Subcutaneous abdominal adipose tissue (tissue), 5 donors: Measurements from ENCODE around the gene PTPN22.

Experiments used
- H3K27ac ChIP-seq: one replicate; pipeline ENCODE4 v1.7.0; 2013; ENCODE audit warnings: low read depth, mild to moderate bottlenecking, inconsistent platforms, low read length, moderate library complexity
- H3K27me3 ChIP-seq, 5 donors: one replicate each; pipeline ENCODE4 v1.7.0; 2013; ENCODE audit warnings: low read length in 5 of 5, inconsistent platforms in 1 of 5; ENCODE audit not compliant: control insufficient read depth in 5 of 5, insufficient read depth in 4 of 5
- H3K36me3 ChIP-seq, 5 donors: one replicate each; pipeline ENCODE4 v1.7.0; 2013; ENCODE audit warnings: low read length in 5 of 5; ENCODE audit not compliant: control insufficient read depth in 5 of 5, insufficient read depth in 5 of 5
- H3K4me1 ChIP-seq, 5 donors: one replicate each; pipeline ENCODE4 v1.7.0; 2013; ENCODE audit warnings: low read length in 5 of 5, mild to moderate bottlenecking in 3 of 5, moderate library complexity in 1 of 5; ENCODE audit not compliant: control insufficient read depth in 5 of 5, insufficient read depth in 5 of 5
- H3K4me3 ChIP-seq, 5 donors: one replicate each; pipeline ENCODE4 v1.7.0; 2013; ENCODE audit warnings: low read length in 5 of 5, low read depth in 1 of 5
- H3K9ac ChIP-seq, 5 donors: one replicate each; pipeline ENCODE4 v1.7.0; 2013; ENCODE audit warnings: low read length in 5 of 5, mild to moderate bottlenecking in 4 of 5, moderate library complexity in 3 of 5
- H3K9me3 ChIP-seq, 5 donors: one replicate each; pipeline ENCODE4 v1.7.0; 2013; ENCODE audit warnings: low read length in 5 of 5; ENCODE audit not compliant: control insufficient read depth in 5 of 5
- donor health status: healthy.
- donor health status: healthy.
- donor health status: healthy.
- donor health status: healthy.
- donor health status: healthy.

The PTPN22 gene

DNA sequence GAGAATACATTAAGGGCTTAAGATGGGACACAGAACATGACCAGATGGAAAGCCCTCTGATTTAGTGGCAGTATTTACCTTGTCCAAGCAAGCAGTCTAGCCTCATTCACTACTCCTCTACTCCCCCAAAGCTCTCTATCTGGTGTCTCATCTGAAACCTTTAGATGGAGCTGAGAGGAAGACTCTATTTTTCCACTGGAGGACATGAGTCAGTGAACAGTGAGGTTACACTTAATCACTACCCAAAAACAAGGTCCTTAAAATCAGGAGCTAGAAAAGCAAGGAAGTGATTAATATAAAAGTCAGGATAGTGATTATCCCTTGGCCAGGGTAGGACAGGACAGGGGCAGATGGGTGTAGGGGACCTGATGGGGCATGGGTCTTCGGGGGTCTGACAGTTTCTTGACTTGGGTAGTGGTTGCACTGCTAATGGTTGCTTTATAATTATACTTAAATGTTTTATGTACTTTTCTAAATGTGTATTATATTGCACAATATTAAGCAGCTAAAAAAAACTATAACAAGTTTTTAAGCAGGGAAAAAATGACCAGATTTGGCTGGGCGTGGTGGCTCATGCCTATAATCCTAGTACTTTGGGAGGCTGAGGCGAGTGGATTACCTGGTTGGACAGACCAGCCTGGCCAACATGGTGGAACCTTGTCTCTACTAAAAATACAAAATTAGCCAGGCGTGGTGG is 3.0 kb downstream of the PTPN22 start:
- no peaks in the 10 kb centered on the region for H3K27me3 ChIP-seq
- H3K27ac ChIP-seq, result no peak overlapping the region
- no peak overlapping the region for H3K4me3 ChIP-seq
- peaks cover 0 to 16% (median 9%) of the 10 kb centered on the region in 5 donors for H3K4me1 ChIP-seq
- no peak overlapping the region for H3K9ac ChIP-seq
- H3K9me3 ChIP-seq, result no peaks in the 10 kb centered on the region
- no peaks in the 10 kb centered on the region for H3K36me3 ChIP-seq

- Histone ChIP-seq H3K4me3 (no peak overlapping the region), H3K4me1 (peaks cover 0 to 14% (median 7%) of the 10 kb centered on the region in 5 donors), H3K27ac (no peak overlapping the region)
These were observed 9.9 kb downstream of the PTPN22 start for GRCh38 chr1:113861641-113862040.

GRCh38 chr1:113860891-113861290 is 10.6 kb downstream of the PTPN22 start:
- Histone ChIP-seq H3K4me3 (no peak overlapping the region), H3K36me3 (no peaks in the 10 kb centered on the region), H3K9me3 (no peaks in the 10 kb centered on the region), H3K27ac (no peak overlapping the region), H3K9ac (peak overlapping the region in 1 of 5 donors; percentile 4), H3K27me3 (no peaks in the 10 kb centered on the region), H3K4me1 (peaks cover 0 to 21% (median 11%) of the 10 kb centered on the region in 5 donors)

More at GRCh38 chr1:113861641-113862040, 9.9 kb downstream of the PTPN22 start:
- no peaks in the 10 kb centered on the region for H3K27me3 ChIP-seq
- H3K36me3 ChIP-seq, result no peaks in the 10 kb centered on the region
- no peaks in the 10 kb centered on the region for H3K9me3 ChIP-seq
- no peak overlapping the region for H3K9ac ChIP-seq

- H3K9me3 ChIP-seq, result no peaks in the 10 kb centered on the region
- no peak overlapping the region for H3K27ac ChIP-seq
- peak overlapping the region in 2 of 5 donors; percentile 32 to 36 for H3K9ac ChIP-seq
- peaks cover 0 to 25% (median 11%) of the 10 kb centered on the region in 5 donors for H3K4me1 ChIP-seq
- no peaks in the 10 kb centered on the region for H3K27me3 ChIP-seq
- peak overlapping the region in 2 of 5 donors; percentile 13 to 36 for H3K4me3 ChIP-seq
- no peaks in the 10 kb centered on the region for H3K36me3 ChIP-seq
These were observed 11.9 kb downstream of the PTPN22 start for GRCh38 chr1:113859478-113860175.

- Histone ChIP-seq H3K27me3 (no peaks in the 10 kb centered on the region), H3K9me3 (no peaks in the 10 kb centered on the region), H3K4me1 (peaks cover 0 to 25% (median 11%) of the 10 kb centered on the region in 5 donors), H3K36me3 (no peaks in the 10 kb centered on the region), H3K27ac (no peak overlapping the region), H3K4me3 (no peak overlapping the region), H3K9ac (no peak overlapping the region)
These were observed 12.5 kb downstream of the PTPN22 start for GRCh38 chr1:113858982-113859381.

GRCh38 chr1:113858418-113858817 is 13.1 kb downstream of the PTPN22 start:
- Histone ChIP-seq H3K9ac (no peak overlapping the region), H3K4me3 (no peak overlapping the region), H3K9me3 (no peaks in the 10 kb centered on the region), H3K27me3 (no peaks in the 10 kb centered on the region), H3K36me3 (no peaks in the 10 kb centered on the region), H3K27ac (no peak overlapping the region), H3K4me1 (peaks cover 0 to 25% (median 11%) of the 10 kb centered on the region in 5 donors)

DNA sequence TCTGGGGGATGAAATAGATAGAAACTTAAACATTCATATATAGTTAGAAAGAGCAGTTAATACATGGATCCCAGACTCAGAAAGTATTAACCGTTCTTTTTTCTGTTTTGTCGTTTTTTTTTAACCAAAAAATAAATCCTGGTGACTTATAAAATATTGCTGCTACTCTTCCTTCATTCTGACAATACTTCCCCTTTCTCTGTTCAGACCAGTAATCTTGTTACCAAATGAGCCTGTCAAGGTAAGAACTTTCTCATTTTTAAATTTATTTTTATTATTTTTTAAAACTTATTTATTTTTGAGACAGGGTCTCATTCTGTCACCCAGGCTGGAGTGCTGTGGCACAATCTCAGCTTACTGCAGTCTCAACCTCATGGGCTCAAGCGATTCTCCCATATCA is 13.7 kb downstream of the PTPN22 start:
- Histone ChIP-seq H3K4me1 (peaks cover 0 to 25% (median 11%) of the 10 kb centered on the region in 5 donors), H3K4me3 (no peak overlapping the region), H3K27me3 (no peaks in the 10 kb centered on the region), H3K9me3 (no peaks in the 10 kb centered on the region), H3K9ac (no peak overlapping the region), H3K36me3 (no peaks in the 10 kb centered on the region), H3K27ac (no peak overlapping the region)

GRCh38 chr1:113856401-113856790 is 15.1 kb downstream of the PTPN22 start:
- no peaks in the 10 kb centered on the region for H3K27me3 ChIP-seq
- H3K4me1 ChIP-seq, result peaks cover 0 to 27% (median 11%) of the 10 kb centered on the region in 5 donors
- no peaks in the 10 kb centered on the region for H3K9me3 ChIP-seq
- H3K9ac ChIP-seq, result peak overlapping the region in 1 of 5 donors; percentile 7
- H3K4me3 ChIP-seq, result no peak overlapping the region
- H3K36me3 ChIP-seq, result no peaks in the 10 kb centered on the region
- H3K27ac ChIP-seq, result peak overlapping the region; percentile 6

DNA sequence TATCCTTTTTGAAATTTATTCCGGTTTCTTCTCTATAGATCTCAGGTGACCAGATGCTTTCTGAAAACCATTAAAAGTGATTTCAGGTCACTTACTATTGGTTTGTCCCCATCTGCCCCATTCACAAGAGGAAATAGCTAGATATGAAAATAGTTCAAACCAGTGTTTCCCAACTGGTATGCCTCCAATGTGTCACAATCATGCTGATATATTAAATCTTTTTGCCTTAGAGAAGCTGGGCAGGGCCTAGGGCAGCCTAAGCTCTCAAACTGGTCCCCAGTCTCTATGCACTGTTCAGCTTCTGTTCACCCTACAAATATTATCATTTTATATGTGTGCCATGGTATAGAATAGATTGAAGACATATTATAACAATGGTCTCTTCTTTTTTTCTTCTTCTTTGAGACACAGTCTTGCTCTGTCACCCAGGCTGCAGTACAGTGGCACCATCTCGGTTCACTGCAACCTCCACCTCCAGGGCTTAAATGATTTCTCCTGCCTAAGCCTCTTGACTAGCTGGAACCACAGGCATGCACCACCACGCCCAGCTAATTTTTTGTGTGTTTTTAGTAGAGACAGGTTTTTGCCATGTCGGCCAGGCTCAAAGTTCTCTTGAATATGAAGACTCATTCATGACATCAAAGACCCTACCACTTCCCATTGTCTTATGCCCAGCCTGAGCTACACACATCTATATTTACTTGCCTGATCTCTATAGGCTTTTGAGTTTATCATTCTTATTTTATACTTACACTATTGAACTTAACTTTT is 15.7 kb downstream of the PTPN22 start:
- Histone ChIP-seq H3K4me1 (peaks cover 0 to 27% (median 11%) of the 10 kb centered on the region in 5 donors), H3K9ac (no peak overlapping the region), H3K36me3 (no peaks in the 10 kb centered on the region), H3K27me3 (no peaks in the 10 kb centered on the region), H3K27ac (no peak overlapping the region), H3K4me3 (no peak overlapping the region), H3K9me3 (no peaks in the 10 kb centered on the region)

- H3K27ac ChIP-seq, result no peak overlapping the region
- no peaks in the 10 kb centered on the region for H3K27me3 ChIP-seq
- H3K9ac ChIP-seq, result no peak overlapping the region
- H3K36me3 ChIP-seq, result no peaks in the 10 kb centered on the region
- H3K4me3 ChIP-seq, result no peak overlapping the region
- no peaks in the 10 kb centered on the region for H3K9me3 ChIP-seq
- H3K4me1 ChIP-seq, result peaks cover 0 to 22% (median 6%) of the 10 kb centered on the region in 5 donors
These were observed 17.3 kb downstream of the PTPN22 start for GRCh38 chr1:113854234-113854633.
